IPS DF 6.9 (cell line): ENCODE results near the gene CCDC40.
A peak's percentile ranks its signal among the peaks of the same experiment; 100 is the strongest.

Experiments used
- DNase-seq: peaks from one replicate; pipeline ENCODE4 v3.0.0-alpha.2; 2013; ENCODE audit warnings: low read depth, low spot score
- H3K27ac ChIP-seq: one replicate; pipeline ENCODE4 v1.5.1; 2013; ENCODE audit warnings: low read length, control low read depth
- H3K27me3 ChIP-seq: 2 replicates; pipeline ENCODE4 v1.6.1; 2013; ENCODE audit warnings: mild to moderate bottlenecking, low read length; ENCODE audit not compliant: control insufficient read depth, insufficient read depth
- H3K36me3 ChIP-seq: 2 replicates; pipeline ENCODE4 v1.6.1; 2013; ENCODE audit warnings: low read length; ENCODE audit not compliant: control insufficient read depth, insufficient read depth
- H3K4me1 ChIP-seq: 2 replicates; pipeline ENCODE4 v1.6.1; 2013; ENCODE audit warnings: low read length; ENCODE audit not compliant: control insufficient read depth, insufficient read depth
- H3K4me3 ChIP-seq: 2 replicates; pipeline ENCODE4 v1.5.1; 2013; ENCODE audit warnings: mild to moderate bottlenecking, low read length
- H3K9me3 ChIP-seq: 2 replicates; pipeline ENCODE4 v1.6.1; 2013; ENCODE audit warnings: low read length, inconsistent platforms; ENCODE audit not compliant: control insufficient read depth, insufficient read depth
- WGBS: extraction: QIAGEN DNeasy Blood & Tissue Kit; methylation state at CpG from one replicate; pipeline ENCODE4 v1.1.7; 2013; ENCODE audit warnings: mixed read lengths, missing lambda C conversion rate; ENCODE audit not compliant: insufficient read length, insufficient coverage; 5-methylcytosine and 5-hydroxymethylcytosine counted together

Gene CCDC40

GRCh38 chr17:80116921-80117380 is 80.5 kb downstream of the CCDC40 start:
- H3K4me3 ChIP-seq = no peak overlapping the region
- WGBS = no CpG with 5 or more reads among the region's 13 CpGs
- H3K4me1 ChIP-seq = peaks cover 7% of the 10 kb centered on the region; the same call in 1 of the 2 replicates
- no peaks in the 10 kb centered on the region for H3K9me3 ChIP-seq
- H3K27me3 ChIP-seq = no peaks in the 10 kb centered on the region
- DNase-seq = no peak
- no peak overlapping the region for H3K27ac ChIP-seq
- peaks cover 16% of the 10 kb centered on the region; the same call in 1 of the 2 replicates for H3K36me3 ChIP-seq

DNA sequence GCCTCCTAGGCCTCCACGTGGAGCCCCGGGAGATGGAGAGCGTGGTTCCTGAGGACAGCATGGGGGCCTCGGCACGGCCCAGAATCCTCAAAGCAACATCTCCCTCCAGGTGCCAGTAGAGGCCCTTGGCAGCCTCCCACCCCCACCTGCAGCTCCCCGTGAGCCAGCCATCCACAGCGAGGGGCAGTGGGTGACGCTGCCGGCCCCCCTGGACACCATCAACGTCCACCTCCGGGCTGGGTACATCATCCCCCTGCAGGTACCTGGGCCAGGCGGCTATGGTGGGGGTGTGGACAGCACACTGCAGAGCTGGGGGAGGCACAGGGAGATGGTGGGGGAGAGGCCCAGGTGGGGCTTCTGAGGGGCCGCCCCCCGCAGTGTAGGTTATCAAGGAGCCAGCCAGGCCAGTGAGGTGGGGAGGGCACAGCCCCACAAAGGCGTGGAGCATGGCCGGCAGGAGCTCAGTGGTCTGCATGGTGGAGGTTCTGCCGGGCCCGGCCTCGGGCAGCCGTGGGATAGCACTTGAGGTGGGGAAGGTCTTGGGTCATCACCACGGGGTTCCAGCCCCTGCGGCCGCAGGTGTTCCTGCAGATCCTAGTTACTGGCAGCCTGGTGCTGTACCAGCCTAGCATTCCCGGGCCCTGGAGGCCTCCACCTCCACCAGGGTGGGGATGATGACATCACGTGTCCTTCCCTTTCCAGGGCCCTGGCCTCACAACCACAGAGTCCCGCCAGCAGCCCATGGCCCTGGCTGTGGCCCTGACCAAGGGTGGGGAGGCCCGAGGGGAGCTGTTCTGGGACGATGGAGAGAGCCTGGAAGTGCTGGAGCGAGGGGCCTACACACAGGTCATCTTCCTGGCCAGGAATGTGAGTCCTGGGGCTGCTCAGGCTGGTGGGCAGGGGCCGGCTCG is 81.3 kb downstream of the CCDC40 start:
- Histone ChIP-seq H3K36me3 (peaks cover 16% of the 10 kb centered on the region; the same call in 1 of the 2 replicates), H3K4me3 (no peak overlapping the region), H3K27ac (no peak overlapping the region), H3K4me1 (peaks cover 5% of the 10 kb centered on the region; the same call in 1 of the 2 replicates), H3K27me3 (no peaks in the 10 kb centered on the region), H3K9me3 (no peaks in the 10 kb centered on the region)
- no CpG with 5 or more reads among the region's 31 CpGs for WGBS
- no peak for DNase-seq

GRCh38 chr17:80118601-80119270 is 82.3 kb downstream of the CCDC40 start:
- no peaks in the 10 kb centered on the region for H3K27me3 ChIP-seq
- WGBS = no CpG with 5 or more reads among the region's 35 CpGs
- DNase-seq = no peak
- peaks cover 16% of the 10 kb centered on the region; the same call in 1 of the 2 replicates for H3K36me3 ChIP-seq
- no peak overlapping the region for H3K4me3 ChIP-seq
- peaks cover under 1% of the 10 kb centered on the region; the same call in 1 of the 2 replicates for H3K4me1 ChIP-seq
- no peak overlapping the region for H3K27ac ChIP-seq
- H3K9me3 ChIP-seq = no peaks in the 10 kb centered on the region

DNA sequence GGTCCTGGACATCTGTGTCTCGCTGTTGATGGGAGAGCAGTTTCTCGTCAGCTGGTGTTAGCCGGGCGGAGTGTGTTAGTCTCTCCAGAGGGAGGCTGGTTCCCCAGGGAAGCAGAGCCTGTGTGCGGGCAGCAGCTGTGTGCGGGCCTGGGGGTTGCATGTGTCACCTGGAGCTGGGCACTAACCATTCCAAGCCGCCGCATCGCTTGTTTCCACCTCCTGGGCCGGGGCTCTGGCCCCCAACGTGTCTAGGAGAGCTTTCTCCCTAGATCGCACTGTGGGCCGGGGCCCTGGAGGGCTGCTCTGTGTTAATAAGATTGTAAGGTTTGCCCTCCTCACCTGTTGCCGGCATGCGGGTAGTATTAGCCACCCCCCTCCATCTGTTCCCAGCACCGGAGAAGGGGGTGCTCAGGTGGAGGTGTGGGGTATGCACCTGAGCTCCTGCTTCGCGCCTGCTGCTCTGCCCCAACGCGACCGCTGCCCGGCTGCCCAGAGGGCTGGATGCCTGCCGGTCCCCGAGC is 82.9 kb downstream of the CCDC40 start:
- no peak for DNase-seq
- H3K36me3 ChIP-seq = peaks cover 16% of the 10 kb centered on the region; the same call in 1 of the 2 replicates
- WGBS = no CpG with 5 or more reads among the region's 24 CpGs
- H3K4me3 ChIP-seq = no peak overlapping the region
- no peaks in the 10 kb centered on the region for H3K9me3 ChIP-seq
- H3K27me3 ChIP-seq = no peaks in the 10 kb centered on the region
- peaks cover 2% of the 10 kb centered on the region; the same call in 1 of the 2 replicates for H3K4me1 ChIP-seq
- H3K27ac ChIP-seq = no peak overlapping the region

- no peaks in the 10 kb centered on the region for H3K27me3 ChIP-seq
- no peaks in the 10 kb centered on the region for H3K9me3 ChIP-seq
- H3K4me3 ChIP-seq = no peak overlapping the region
- peaks cover 6% of the 10 kb centered on the region; the same call in 1 of the 2 replicates for H3K4me1 ChIP-seq
- DNase-seq = no peak
- peaks cover 16% of the 10 kb centered on the region; the same call in 1 of the 2 replicates for H3K36me3 ChIP-seq
- 100% methylated on average over 1 of the region's 9 CpGs for WGBS
- no peak overlapping the region for H3K27ac ChIP-seq
Observed at GRCh38 chr17:80119839-80120238, 83.4 kb downstream of the CCDC40 start.

DNA sequence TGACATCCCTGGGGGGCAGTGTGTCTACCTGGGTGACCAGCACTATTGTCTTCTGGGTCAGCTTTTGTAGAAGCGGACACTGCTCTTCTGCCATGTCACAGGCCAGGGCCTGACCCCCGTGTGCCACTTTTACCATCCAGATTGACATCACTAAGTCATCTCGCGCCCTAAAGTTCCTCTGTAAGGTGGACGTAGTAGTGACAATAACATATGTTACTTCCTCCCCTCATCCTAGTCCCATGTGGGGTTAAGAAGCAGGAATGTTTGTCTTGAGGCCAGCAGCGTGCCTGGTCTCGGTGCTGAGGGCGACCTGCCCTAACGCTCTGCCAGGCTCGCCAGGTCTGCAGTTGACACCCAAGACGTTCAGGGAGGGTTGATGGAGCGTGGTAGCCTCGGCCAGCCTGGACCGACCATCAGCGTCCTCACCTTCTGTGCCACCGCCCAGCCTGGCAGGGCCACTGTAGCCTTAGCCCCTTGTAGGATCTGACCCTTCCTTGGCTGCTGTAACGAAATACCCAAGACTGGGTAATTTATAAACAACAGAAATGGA is 85.7 kb downstream of the CCDC40 start:
- Histone ChIP-seq H3K36me3 (peaks cover 11% of the 10 kb centered on the region; the same call in 1 of the 2 replicates), H3K27ac (no peak overlapping the region), H3K4me3 (no peak overlapping the region), H3K4me1 (peaks cover 6% of the 10 kb centered on the region; the same call in 1 of the 2 replicates), H3K9me3 (no peaks in the 10 kb centered on the region), H3K27me3 (no peaks in the 10 kb centered on the region)
- WGBS = no CpG with 5 or more reads among the region's 17 CpGs
- DNase-seq = no peak

DNA sequence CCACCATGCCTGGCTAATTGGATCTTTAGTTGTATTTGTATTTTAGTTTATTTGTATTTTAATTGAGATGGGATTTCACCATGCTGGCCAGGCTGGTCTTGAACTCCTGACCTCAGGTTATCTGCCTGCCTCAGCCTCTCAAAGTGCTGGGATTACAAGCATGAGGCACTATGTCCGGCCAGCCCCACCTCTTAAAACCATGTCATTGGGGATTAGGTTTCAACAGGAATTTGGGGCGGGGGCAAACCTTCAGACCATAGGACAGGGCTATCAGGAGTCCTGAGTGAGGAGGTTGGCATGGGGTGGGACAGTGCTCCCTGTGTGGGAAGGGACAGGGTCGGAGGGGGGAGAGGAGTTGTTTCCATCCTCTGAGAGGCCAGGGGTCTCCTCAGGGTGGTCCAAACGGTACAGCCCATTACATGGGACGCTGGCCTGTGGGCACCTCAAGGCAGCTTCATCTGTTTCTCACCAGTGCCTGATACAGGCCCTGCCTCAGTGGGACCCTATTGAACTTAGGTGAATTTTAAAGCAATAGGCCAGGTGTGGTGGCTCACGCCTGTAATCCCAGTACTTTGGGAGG is 86.6 kb downstream of the CCDC40 start:
- no CpG with 5 or more reads among the region's 6 CpGs for WGBS
- Histone ChIP-seq H3K9me3 (no peaks in the 10 kb centered on the region), H3K4me1 (peaks cover 6% of the 10 kb centered on the region; the same call in 1 of the 2 replicates), H3K27ac (no peak overlapping the region), H3K4me3 (no peak overlapping the region), H3K36me3 (0 out of 2 replicates have a peak, but pooled peaks cover 4% of the 10 kb centered on the region), H3K27me3 (no peaks in the 10 kb centered on the region)
- DNase-seq = no peak

- Histone ChIP-seq H3K36me3 (0 out of 2 replicates have a peak, but pooled peaks cover under 1% of the 10 kb centered on the region), H3K27ac (no peak overlapping the region), H3K9me3 (no peaks in the 10 kb centered on the region), H3K27me3 (no peaks in the 10 kb centered on the region), H3K4me1 (peaks cover 6% of the 10 kb centered on the region; the same call in 1 of the 2 replicates), H3K4me3 (no peak overlapping the region)
- DNase-seq = no peak
- WGBS = no CpG with 5 or more reads among the region's 15 CpGs
Observed at GRCh38 chr17:80123791-80124190, 87.3 kb downstream of the CCDC40 start.

DNA sequence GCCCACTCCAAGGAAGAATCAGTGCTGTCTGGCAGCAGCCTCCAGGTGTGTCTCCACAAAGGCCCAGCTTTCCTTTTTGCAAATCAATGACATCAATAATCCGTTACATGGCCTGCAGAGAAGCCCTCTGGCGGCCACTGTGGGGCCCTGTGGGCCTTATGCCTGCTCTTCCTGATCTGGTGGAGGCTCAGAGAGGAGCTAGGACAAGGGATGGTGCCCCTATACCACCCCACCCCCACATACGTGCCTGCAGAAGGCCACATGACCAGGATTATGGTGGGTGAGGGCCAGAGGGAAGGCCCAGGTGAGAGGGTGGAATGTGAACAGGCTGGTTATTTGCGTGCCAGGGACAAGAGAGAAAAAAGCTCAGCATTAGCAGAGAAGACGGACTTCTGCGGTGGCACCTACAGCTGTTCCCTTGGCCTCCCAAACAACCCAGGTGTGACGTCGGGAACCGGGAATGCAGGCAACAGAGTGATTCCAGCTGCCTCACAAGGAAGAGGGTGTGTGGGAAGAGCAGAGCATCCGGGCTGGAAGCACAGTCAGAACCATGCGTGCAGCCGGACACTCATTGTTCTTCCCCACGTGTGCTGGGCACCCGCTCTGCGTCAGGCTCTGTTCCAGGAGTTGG is 88.0 kb downstream of the CCDC40 start:
- Histone ChIP-seq H3K9me3 (no peaks in the 10 kb centered on the region), H3K4me1 (peaks cover 6% of the 10 kb centered on the region; the same call in 1 of the 2 replicates), H3K4me3 (no peak overlapping the region), H3K27ac (no peak overlapping the region), H3K27me3 (no peaks in the 10 kb centered on the region), H3K36me3 (no peaks in the 10 kb centered on the region)
- DNase-seq = peak; percentile 60
- no CpG with 5 or more reads among the region's 15 CpGs for whole genome bisulfite sequencing
